ENCODE data around the gene BGN.

DNA sequence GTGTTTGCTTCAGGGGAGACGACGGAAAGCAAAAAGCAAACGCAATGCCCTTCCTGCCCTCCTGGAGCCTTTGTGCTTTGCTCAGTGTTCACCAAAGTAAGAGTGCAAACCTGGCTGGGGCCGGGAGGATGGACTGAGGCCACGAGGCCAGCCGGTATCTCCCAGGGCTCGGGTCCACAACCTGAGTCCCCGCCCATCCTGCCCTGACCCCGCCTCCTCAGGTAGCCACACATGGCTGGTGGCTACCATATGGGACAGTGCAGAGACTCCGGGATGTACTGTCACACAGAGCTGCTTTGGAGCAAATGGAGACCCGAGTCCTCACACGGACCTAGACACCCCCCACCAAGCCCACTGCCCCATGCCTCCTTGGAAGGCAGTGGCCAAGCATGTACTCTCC, 27.5 kb downstream of the BGN start:
- TF ChIP-seq, protein P1, sequence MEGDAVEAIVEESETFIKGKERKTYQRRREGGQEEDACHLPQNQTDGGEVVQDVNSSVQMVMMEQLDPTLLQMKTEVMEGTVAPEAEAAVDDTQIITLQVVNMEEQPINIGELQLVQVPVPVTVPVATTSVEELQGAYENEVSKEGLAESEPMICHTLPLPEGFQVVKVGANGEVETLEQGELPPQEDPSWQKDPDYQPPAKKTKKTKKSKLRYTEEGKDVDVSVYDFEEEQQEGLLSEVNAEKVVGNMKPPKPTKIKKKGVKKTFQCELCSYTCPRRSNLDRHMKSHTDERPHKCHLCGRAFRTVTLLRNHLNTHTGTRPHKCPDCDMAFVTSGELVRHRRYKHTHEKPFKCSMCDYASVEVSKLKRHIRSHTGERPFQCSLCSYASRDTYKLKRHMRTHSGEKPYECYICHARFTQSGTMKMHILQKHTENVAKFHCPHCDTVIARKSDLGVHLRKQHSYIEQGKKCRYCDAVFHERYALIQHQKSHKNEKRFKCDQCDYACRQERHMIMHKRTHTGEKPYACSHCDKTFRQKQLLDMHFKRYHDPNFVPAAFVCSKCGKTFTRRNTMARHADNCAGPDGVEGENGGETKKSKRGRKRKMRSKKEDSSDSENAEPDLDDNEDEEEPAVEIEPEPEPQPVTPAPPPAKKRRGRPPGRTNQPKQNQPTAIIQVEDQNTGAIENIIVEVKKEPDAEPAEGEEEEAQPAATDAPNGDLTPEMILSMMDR (IDR thresholded peaks at IDR 0.05; ENCODE audit: low read depth, low read length), result no peak
- TF ChIP-seq MAX (IDR thresholded peaks at IDR 0.05; ENCODE audit: low read depth, low read length) (no peak), POLR2A (IDR thresholded peaks at IDR 0.05; ENCODE audit: extremely low read depth, insufficient read length) (no peak)
